GM23338 (cell line): ENCODE results near the gene PIANP. TPM values are rescaled to one million over a fixed set of nuclear protein-coding genes. Genes with fewer than 3 reads are reported as not detected.

Source experiments
- ATAC-seq: fragments of 200-7000 bp; cut with Tn5 transposase; 3 replicates; pipeline ENCODE4 v1.9.1; 2020
- DNase-seq: peaks from one replicate; pipeline ENCODE4 v3.0.0-alpha.2; 2015; ENCODE audit warnings: low spot score
- H2AFZ ChIP-seq: fragments of 200-600 bp; sonication (generic); 2 replicates; pipeline ENCODE4 v1.8.0; 2016; ENCODE audit warnings: antibody characterized with exemption, mild to moderate bottlenecking, moderate library complexity
- H3F3A ChIP-seq: fragments of 200-600 bp; sonication (generic); replicated peaks from 2 replicates; pipeline ENCODE4 v1.8.0; 2017; ENCODE audit warnings: antibody characterized with exemption, mixed run types, low read depth
- H3K27ac ChIP-seq: fragments of 200-600 bp; sonication (generic); 2 replicates; pipeline ENCODE4 v1.6.1; 2016; ENCODE audit warnings: low read depth
- H3K27me3 ChIP-seq: fragments of 200-600 bp; sonication (generic); 2 replicates; pipeline ENCODE4 v1.8.0; 2016; ENCODE audit warnings: mild to moderate bottlenecking, mixed run types, moderate library complexity; ENCODE audit not compliant: insufficient read depth
- H3K36me3 ChIP-seq: fragments of 200-600 bp; sonication (generic); 2 replicates; pipeline ENCODE4 v1.8.0; 2016; ENCODE audit warnings: mild to moderate bottlenecking; ENCODE audit not compliant: insufficient read depth
- H3K4me1 ChIP-seq: fragments of 200-600 bp; sonication (generic); 2 replicates; pipeline ENCODE4 v1.8.0; 2016; ENCODE audit warnings: mild to moderate bottlenecking, moderate library complexity; ENCODE audit not compliant: insufficient read depth
- H3K4me2 ChIP-seq: fragments of 200-600 bp; sonication (generic); 2 replicates; pipeline ENCODE4 v1.7.1; 2017; ENCODE audit warnings: mixed run types
- H3K4me3 ChIP-seq: fragments of 200-600 bp; sonication (generic); 2 replicates; pipeline ENCODE4 v1.6.1; 2016; ENCODE audit warnings: mixed run types
- H3K79me2 ChIP-seq: fragments of 200-600 bp; sonication (generic); replicated peaks from 2 replicates; pipeline ENCODE4 v1.8.0; 2017; ENCODE audit warnings: mild to moderate bottlenecking; ENCODE audit not compliant: insufficient read depth
- H3K9me2 ChIP-seq: fragments of 200-600 bp; sonication (generic); 2 replicates; pipeline ENCODE4 v1.8.0; 2017; ENCODE audit not compliant: insufficient read depth
- H4K20me1 ChIP-seq: fragments of 200-600 bp; sonication (generic); replicated peaks from 2 replicates; pipeline ENCODE4 v1.8.0; 2017; ENCODE audit warnings: mild to moderate bottlenecking; ENCODE audit not compliant: insufficient read depth
- H3K27ac Mint-ChIP-seq: 2 replicates; pipeline ENCODE4 v1.8.0; 2020; ENCODE audit warnings: inconsistent platforms, mild to moderate bottlenecking, moderate library complexity, mixed read lengths
- H3K27me3 Mint-ChIP-seq: 3 replicates; pipeline ENCODE4 v1.8.0; 2022; ENCODE audit warnings: low read depth, mild to moderate bottlenecking, moderate library complexity, mixed read lengths, inconsistent platforms; ENCODE audit not compliant: insufficient read depth, poor library complexity
- H3K36me3 Mint-ChIP-seq: 3 replicates; pipeline ENCODE4 v1.8.0; 2021; ENCODE audit warnings: low read depth, mild to moderate bottlenecking, inconsistent platforms, moderate library complexity, mixed read lengths
- H3K4me1 Mint-ChIP-seq: 3 replicates; pipeline ENCODE4 v1.8.0; 2020; ENCODE audit warnings: mild to moderate bottlenecking, inconsistent platforms, mixed read lengths
- H3K4me3 Mint-ChIP-seq: 3 replicates; pipeline ENCODE4 v1.8.0; 2021; ENCODE audit warnings: moderate library complexity, mild to moderate bottlenecking, inconsistent platforms, mixed read lengths
- H3K9me3 Mint-ChIP-seq: 3 replicates; pipeline ENCODE4 v1.8.0; 2020; ENCODE audit warnings: moderate library complexity, mild to moderate bottlenecking, inconsistent platforms, mixed read lengths
- CREB1 ChIP-seq: fragments of 250-450 bp; sonication (Bioruptor Pico); IDR thresholded peaks from 2 replicates; pipeline ENCODE4 v1.5.0; 2020; ENCODE audit warnings: low read depth, mild to moderate bottlenecking, moderate library complexity
- EZH2 ChIP-seq: fragments of 200-600 bp; sonication (generic); IDR thresholded peaks from one replicate; pipeline ENCODE4 v1.8.0; 2017; ENCODE audit warnings: antibody characterized with exemption, mild to moderate bottlenecking, low read depth; ENCODE audit not compliant: unreplicated experiment
- JUNB ChIP-seq: IDR thresholded peaks from one replicate; pipeline ENCODE4 v1.6.1; 2016; ENCODE audit warnings: antibody characterized with exemption; ENCODE audit not compliant: unreplicated experiment
- NANOG ChIP-seq: IDR thresholded peaks from 2 replicates; pipeline ENCODE4 v1.6.1; 2016; ENCODE audit warnings: antibody characterized with exemption, borderline replicate concordance
- POLR2AphosphoS5 ChIP-seq: IDR thresholded peaks from 2 replicates; pipeline ENCODE4 v1.6.1; 2016; ENCODE audit warnings: antibody characterized with exemption, low read depth
- ZNF114 ChIP-seq: fragments of 250-450 bp; sonication (Bioruptor Pico); IDR thresholded peaks from 2 replicates; pipeline ENCODE4 v1.5.0; 2020; ENCODE audit warnings: mild to moderate bottlenecking, moderate library complexity
- ZNF331 ChIP-seq: fragments of 250-450 bp; sonication (Bioruptor Pico); IDR thresholded peaks from 2 replicates; pipeline ENCODE4 v1.5.0; 2020; ENCODE audit warnings: low read depth, mild to moderate bottlenecking, moderate library complexity
- polyA plus RNA-seq: library from polyadenylated mRNA; unstranded; fragments of >200 nt; fragmentation: Nextera tagmentation; extraction: Ambion mirVana; gene quantifications from 2 replicates; pipeline ENCODE4 v1.2.1, GENCODE V29; 2016
- total RNA-seq: library from RNA; depleted of rRNA; stranded (reverse); fragments of >200 nt; shearing (Covaris generic); gene quantifications from 2 replicates; pipeline ENCODE4 v1.2.3, GENCODE V29; 2014
- TF ChIP-seq, protein P1 (sequence below), 2 experiments: fragments of 200-600 bp in 1 of 2; sonication (generic) in 1 of 2; conservative IDR thresholded peaks; 2 replicates each; pipeline versions ENCODE4 v1.5.1 to v1.6.1; 2016 to 2017; ENCODE audit warnings: antibody characterized with exemption in 2 of 2, low read depth in 2 of 2, mild to moderate bottlenecking in 2 of 2, moderate library complexity in 1 of 2
- TF ChIP-seq, protein P2 (sequence below): IDR thresholded peaks from one replicate; pipeline ENCODE4 v1.6.1; 2018; ENCODE audit warnings: antibody characterized with exemption; ENCODE audit not compliant: unreplicated experiment

Gene PIANP
- total and polyA plus RNA-seq, 2 experiments from 2014 or later = 2.2 to 6.4 TPM

DNA sequence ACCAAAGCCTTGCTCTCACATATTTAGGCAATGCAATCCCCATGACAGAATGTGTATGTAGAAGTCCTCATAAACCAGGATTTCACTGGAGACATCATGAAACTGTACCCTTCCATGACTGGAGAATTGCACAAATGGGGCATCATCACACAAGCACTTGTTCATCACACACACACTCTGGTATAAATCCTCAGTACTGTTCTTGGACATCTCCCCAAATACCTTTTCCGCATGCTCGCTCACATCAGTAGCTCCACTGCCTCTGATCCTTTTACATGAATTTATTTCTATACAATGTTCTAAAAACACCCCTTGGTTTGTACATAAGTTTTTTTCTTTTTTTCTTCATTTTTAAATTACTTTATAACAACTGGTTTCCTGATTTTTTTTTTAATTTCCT is 34.4 kb downstream of the PIANP start:
- Histone ChIP-seq H3K27ac (no peak overlapping the region), H3F3A (peaks cover 8% of the 10 kb centered on the region; the same call in 1 of the 2 replicates), H3K79me2 (peaks cover 13% of the 10 kb centered on the region), H3K27me3 (no peaks in the 10 kb centered on the region), H3K36me3 (peaks cover 22% of the 10 kb centered on the region), H4K20me1 (peaks cover 3% of the 10 kb centered on the region; the same call in 1 of the 2 replicates), H3K4me1 (peaks cover 5% of the 10 kb centered on the region; the same call in 1 of the 2 replicates), H3K9me2 (peaks cover 4% of the 10 kb centered on the region), H3K4me2 (no peak overlapping the region), H3K4me3 (no peak overlapping the region), H2AFZ (no peak overlapping the region)
- peaks cover 40% of the 10 kb centered on the region for H3K36me3 Mint-ChIP-seq
- H3K27ac Mint-ChIP-seq = no peak overlapping the region
- H3K4me1 Mint-ChIP-seq = peaks cover 6% of the 10 kb centered on the region; the same call in 2 of the 3 replicates
- no peak for DNase-seq
- no peaks in the 10 kb centered on the region for H3K9me3 Mint-ChIP-seq
- no peak for TF ChIP-seq POLR2AphosphoS5
- TF ChIP-seq, protein P1, sequence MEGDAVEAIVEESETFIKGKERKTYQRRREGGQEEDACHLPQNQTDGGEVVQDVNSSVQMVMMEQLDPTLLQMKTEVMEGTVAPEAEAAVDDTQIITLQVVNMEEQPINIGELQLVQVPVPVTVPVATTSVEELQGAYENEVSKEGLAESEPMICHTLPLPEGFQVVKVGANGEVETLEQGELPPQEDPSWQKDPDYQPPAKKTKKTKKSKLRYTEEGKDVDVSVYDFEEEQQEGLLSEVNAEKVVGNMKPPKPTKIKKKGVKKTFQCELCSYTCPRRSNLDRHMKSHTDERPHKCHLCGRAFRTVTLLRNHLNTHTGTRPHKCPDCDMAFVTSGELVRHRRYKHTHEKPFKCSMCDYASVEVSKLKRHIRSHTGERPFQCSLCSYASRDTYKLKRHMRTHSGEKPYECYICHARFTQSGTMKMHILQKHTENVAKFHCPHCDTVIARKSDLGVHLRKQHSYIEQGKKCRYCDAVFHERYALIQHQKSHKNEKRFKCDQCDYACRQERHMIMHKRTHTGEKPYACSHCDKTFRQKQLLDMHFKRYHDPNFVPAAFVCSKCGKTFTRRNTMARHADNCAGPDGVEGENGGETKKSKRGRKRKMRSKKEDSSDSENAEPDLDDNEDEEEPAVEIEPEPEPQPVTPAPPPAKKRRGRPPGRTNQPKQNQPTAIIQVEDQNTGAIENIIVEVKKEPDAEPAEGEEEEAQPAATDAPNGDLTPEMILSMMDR (conservative IDR thresholded peaks at IDR 0.05; ENCODE audit: low read depth in 2 of 2) = no peak
- no peak for TF ChIP-seq EZH2
- TF ChIP-seq NANOG = no peak
- TF ChIP-seq, protein P2, sequence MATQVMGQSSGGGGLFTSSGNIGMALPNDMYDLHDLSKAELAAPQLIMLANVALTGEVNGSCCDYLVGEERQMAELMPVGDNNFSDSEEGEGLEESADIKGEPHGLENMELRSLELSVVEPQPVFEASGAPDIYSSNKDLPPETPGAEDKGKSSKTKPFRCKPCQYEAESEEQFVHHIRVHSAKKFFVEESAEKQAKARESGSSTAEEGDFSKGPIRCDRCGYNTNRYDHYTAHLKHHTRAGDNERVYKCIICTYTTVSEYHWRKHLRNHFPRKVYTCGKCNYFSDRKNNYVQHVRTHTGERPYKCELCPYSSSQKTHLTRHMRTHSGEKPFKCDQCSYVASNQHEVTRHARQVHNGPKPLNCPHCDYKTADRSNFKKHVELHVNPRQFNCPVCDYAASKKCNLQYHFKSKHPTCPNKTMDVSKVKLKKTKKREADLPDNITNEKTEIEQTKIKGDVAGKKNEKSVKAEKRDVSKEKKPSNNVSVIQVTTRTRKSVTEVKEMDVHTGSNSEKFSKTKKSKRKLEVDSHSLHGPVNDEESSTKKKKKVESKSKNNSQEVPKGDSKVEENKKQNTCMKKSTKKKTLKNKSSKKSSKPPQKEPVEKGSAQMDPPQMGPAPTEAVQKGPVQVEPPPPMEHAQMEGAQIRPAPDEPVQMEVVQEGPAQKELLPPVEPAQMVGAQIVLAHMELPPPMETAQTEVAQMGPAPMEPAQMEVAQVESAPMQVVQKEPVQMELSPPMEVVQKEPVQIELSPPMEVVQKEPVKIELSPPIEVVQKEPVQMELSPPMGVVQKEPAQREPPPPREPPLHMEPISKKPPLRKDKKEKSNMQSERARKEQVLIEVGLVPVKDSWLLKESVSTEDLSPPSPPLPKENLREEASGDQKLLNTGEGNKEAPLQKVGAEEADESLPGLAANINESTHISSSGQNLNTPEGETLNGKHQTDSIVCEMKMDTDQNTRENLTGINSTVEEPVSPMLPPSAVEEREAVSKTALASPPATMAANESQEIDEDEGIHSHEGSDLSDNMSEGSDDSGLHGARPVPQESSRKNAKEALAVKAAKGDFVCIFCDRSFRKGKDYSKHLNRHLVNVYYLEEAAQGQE = no peak
- no peak for TF ChIP-seq JUNB
- no peak for ATAC-seq
- H3K27me3 Mint-ChIP-seq = peaks cover 9% of the 10 kb centered on the region
- no peak overlapping the region for H3K4me3 Mint-ChIP-seq

DNA sequence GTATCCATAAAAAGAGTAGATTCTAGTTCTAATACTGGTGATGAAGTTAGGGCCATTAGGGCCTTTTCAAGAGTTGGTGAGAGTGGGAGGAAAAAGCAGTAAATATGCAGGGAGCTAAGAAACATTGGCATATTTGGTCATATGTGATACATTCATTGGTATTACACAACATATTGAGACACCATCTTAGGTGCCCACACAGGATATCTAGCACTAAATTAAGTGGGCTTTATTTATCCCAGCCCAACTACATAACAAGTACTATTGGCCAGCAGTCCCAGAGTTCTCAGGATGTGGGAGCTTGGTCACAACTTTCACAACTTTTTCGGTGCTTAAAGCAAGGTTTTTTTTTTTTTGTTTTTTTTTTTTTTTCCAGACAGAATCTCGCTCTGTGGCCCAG is 35.7 kb downstream of the PIANP start:
- ATAC-seq = no peak
- H3K36me3 Mint-ChIP-seq = peaks cover 27% of the 10 kb centered on the region
- no peaks in the 10 kb centered on the region for H3K9me3 Mint-ChIP-seq
- Histone ChIP-seq H3K4me2 (no peak overlapping the region), H3K27ac (no peak overlapping the region), H3K27me3 (no peaks in the 10 kb centered on the region), H3K79me2 (peaks cover 14% of the 10 kb centered on the region), H2AFZ (no peak overlapping the region), H3K36me3 (peaks cover 8% of the 10 kb centered on the region; the same call in 1 of the 2 replicates), H3K9me2 (peaks cover 4% of the 10 kb centered on the region), H3K4me1 (peaks cover 5% of the 10 kb centered on the region; the same call in 1 of the 2 replicates), H3K4me3 (no peak overlapping the region), H3F3A (peaks cover 8% of the 10 kb centered on the region; the same call in 1 of the 2 replicates), H4K20me1 (0 out of 2 replicates have a peak, but pooled peaks cover 1% of the 10 kb centered on the region)
- H3K27me3 Mint-ChIP-seq = peaks cover 9% of the 10 kb centered on the region
- no peak overlapping the region for H3K27ac Mint-ChIP-seq
- H3K4me3 Mint-ChIP-seq = no peak overlapping the region
- H3K4me1 Mint-ChIP-seq = peaks cover 6% of the 10 kb centered on the region; the same call in 2 of the 3 replicates
- DNase-seq = no peak
- TF ChIP-seq CREB1 (CRISPR knock-in tag) (no peak), POLR2AphosphoS5 (no peak), ZNF114 (CRISPR knock-in tag) (no peak), ZNF331 (CRISPR knock-in tag) (no peak)
- TF ChIP-seq, protein P1 (conservative IDR thresholded peaks at IDR 0.05; ENCODE audit: low read depth in 2 of 2) = no peak
